T47D (cell line): ENCODE results near the gene GNAI1.

ENCODE experiments used
- DNase-seq, 2 experiments: peaks; one replicate each; pipeline versions ENCODE4 v3.0.0 to v3.0.0-alpha.2; 2011 to 2012; ENCODE audit warnings: low read depth in 1 of 2, low spot score in 1 of 2
- JUND ChIP-seq: IDR thresholded peaks from 2 replicates; pipeline ENCODE4 v1.6.1; 2012; ENCODE audit warnings: low read depth
- in situ Hi-C: cut with HindIII; loops from 2 replicates; pipeline ENCODE4 v1.10.0; 2016; ENCODE audit warnings: low sequenced_read_pairs, low pct_unique_long_range_greater_than_20kb

The GNAI1 gene

GRCh38 chr7:80134536-80135308, at the start of gene GNAI1:
Gene GNAI1 (plus strand): TSS chr7:80134831. CDS start chr7:80135161, 330 bp downstream.
- in situ Hi-C loops = no loop called here

GRCh38 chr7:80087051-80087770, 47.4 kb upstream of the GNAI1 start:
- in situ Hi-C loops = no loop called here
- peak in 1 of 2 experiments; percentile 33 for DNase-seq
- TF ChIP-seq JUND = no peak

More at GRCh38 chr7:80134536-80135308, at the start of gene GNAI1:
- peak in 1 of 2 experiments; percentile 54 for DNase-seq
- TF ChIP-seq JUND = no peak

- TF ChIP-seq JUND = no peak
- peak in 1 of 2 experiments; percentile 10 for DNase-seq
- in situ Hi-C loops = no loop called here
These were observed 46.9 kb upstream of the GNAI1 start for GRCh38 chr7:80087771-80088170.

GRCh38 chr7:80088705-80089104, 45.9 kb upstream of the GNAI1 start:
- in situ Hi-C loops = no loop called here
- no peak for DNase-seq
- no peak for TF ChIP-seq JUND

GRCh38 chr7:80089366-80089765, 45.3 kb upstream of the GNAI1 start:
- DNase-seq = no peak
- in situ Hi-C loops = no loop called here
- no peak for TF ChIP-seq JUND

- in situ Hi-C loops = no loop called here
- DNase-seq = no peak
- TF ChIP-seq JUND = no peak
These were observed 41.3 kb upstream of the GNAI1 start for GRCh38 chr7:80093349-80093748.

- no peak for TF ChIP-seq JUND
- peak in 1 of 2 experiments; percentile 48 for DNase-seq
- in situ Hi-C loops = no loop called here
These were observed 39.1 kb upstream of the GNAI1 start for GRCh38 chr7:80095545-80095944.

GRCh38 chr7:80097756-80098155, 36.9 kb upstream of the GNAI1 start:
- TF ChIP-seq JUND = no peak
- DNase-seq = no peak
- in situ Hi-C loops = no loop called here

- peak in 1 of 2 experiments; percentile 29 for DNase-seq
- TF ChIP-seq JUND = no peak
- in situ Hi-C loops = no loop called here
These were observed 35.8 kb upstream of the GNAI1 start for GRCh38 chr7:80098795-80099194.

GRCh38 chr7:80100254-80100653, 34.4 kb upstream of the GNAI1 start:
- in situ Hi-C loops = no loop called here
- TF ChIP-seq JUND = no peak
- DNase-seq = no peak

- TF ChIP-seq JUND = no peak
- DNase-seq = no peak
- in situ Hi-C loops = no loop called here
These were observed 28.8 kb upstream of the GNAI1 start for GRCh38 chr7:80105701-80106408.

- no peak for TF ChIP-seq JUND
- in situ Hi-C loops = no loop called here
- no peak for DNase-seq
These were observed 28.0 kb upstream of the GNAI1 start for GRCh38 chr7:80106498-80107113.

- in situ Hi-C loops = no loop called here
- DNase-seq = no peak
- no peak for TF ChIP-seq JUND
These were observed 27.4 kb upstream of the GNAI1 start for GRCh38 chr7:80107278-80107677.
